Mesendoderm (in vitro differentiated cells): ENCODE data around the gene AKR7A2.
"Not testable (repeated sequence)": the region's sequence is repeated elsewhere in the genome, so short reads cannot be mapped to it uniquely, and the experiment has no call there.

Experiments
- DNase-seq: peaks from one replicate; pipeline ENCODE4 v3.0.0; 2013
- H2AK5ac ChIP-seq: 2 replicates; pipeline ENCODE4 v1.6.1; 2013; ENCODE audit warnings: low read length, inconsistent platforms
- H2BK120ac ChIP-seq: 2 replicates; pipeline ENCODE4 v1.6.1; 2013; ENCODE audit warnings: low read depth, mild to moderate bottlenecking, low read length, moderate library complexity, mixed read lengths
- H2BK15ac ChIP-seq: replicated peaks from 2 replicates; pipeline ENCODE4 v1.6.1; 2013; ENCODE audit warnings: low read depth, mild to moderate bottlenecking, moderate library complexity
- H2BK5ac ChIP-seq: 2 replicates; pipeline ENCODE4 v1.6.1; 2013; ENCODE audit warnings: low read length, inconsistent platforms
- H3K18ac ChIP-seq: 2 replicates; pipeline ENCODE4 v1.6.1; 2013; ENCODE audit warnings: mild to moderate bottlenecking, low read length, mixed read lengths
- H3K23ac ChIP-seq: one replicate; pipeline ENCODE4 v1.6.1; 2013; ENCODE audit warnings: low read length
- H3K27ac ChIP-seq: 2 replicates; pipeline ENCODE4 v1.5.1; 2013; ENCODE audit warnings: low read depth, mild to moderate bottlenecking, inconsistent platforms, low read length, moderate library complexity
- H3K27me3 ChIP-seq: 2 replicates; pipeline ENCODE4 v1.6.1; 2013; ENCODE audit warnings: low read length, control low read depth, mild to moderate bottlenecking, inconsistent platforms; ENCODE audit not compliant: insufficient read depth, poor library complexity
- H3K36me3 ChIP-seq: 2 replicates; pipeline ENCODE4 v1.6.1; 2013; ENCODE audit warnings: low read length, inconsistent platforms; ENCODE audit not compliant: control insufficient read depth, insufficient read depth
- H3K4ac ChIP-seq: one replicate; pipeline ENCODE4 v1.6.1; 2013; ENCODE audit warnings: low read depth, mild to moderate bottlenecking, low read length, moderate library complexity
- H3K4me1 ChIP-seq: 2 replicates; pipeline ENCODE4 v1.6.1; 2013; ENCODE audit warnings: low read depth, low read length, inconsistent platforms; ENCODE audit not compliant: control insufficient read depth
- H3K4me2 ChIP-seq: 2 replicates; pipeline ENCODE4 v1.6.1; 2013; ENCODE audit warnings: low read length
- H3K4me3 ChIP-seq: 2 replicates; pipeline ENCODE4 v1.5.1; 2013; ENCODE audit warnings: mild to moderate bottlenecking, low read length
- H3K56ac ChIP-seq: one replicate; pipeline ENCODE4 v1.6.1; 2013; ENCODE audit warnings: low read length
- H3K79me1 ChIP-seq: 2 replicates; pipeline ENCODE4 v1.6.1; 2013; ENCODE audit warnings: low read length, inconsistent platforms
- H3K79me2 ChIP-seq: 2 replicates; pipeline ENCODE4 v1.6.1; 2013; ENCODE audit warnings: mild to moderate bottlenecking, low read length; ENCODE audit not compliant: control insufficient read depth, insufficient read depth
- H3K9ac ChIP-seq: 2 replicates; pipeline ENCODE4 v1.6.1; 2013; ENCODE audit warnings: low read length, inconsistent platforms
- H4K5ac ChIP-seq: one replicate; pipeline ENCODE4 v1.6.1; 2013; ENCODE audit warnings: low read length
- H4K8ac ChIP-seq: one replicate; pipeline ENCODE4 v1.6.1; 2013; ENCODE audit warnings: low read depth, mild to moderate bottlenecking, control low read depth, low read length, moderate library complexity
- WGBS: extraction: QIAGEN DNeasy Blood & Tissue Kit; methylation state at CpG from one replicate; pipeline ENCODE4 v1.1.7; 2013; ENCODE audit warnings: low lambda C conversion rate, missing lambda C conversion rate; ENCODE audit not compliant: insufficient coverage; ENCODE audit errors: extremely low coverage; 5-methylcytosine and 5-hydroxymethylcytosine counted together

AKR7A2 gene

GRCh38 chr1:19260211-19261138, 51.5 kb downstream of the AKR7A2 start:
- H4K8ac ChIP-seq, result no peak overlapping the region
- H3K23ac ChIP-seq, result no peak overlapping the region
- WGBS, result no CpG with 5 or more reads among the region's 21 CpGs
- H2BK15ac ChIP-seq, result no peak overlapping the region
- H3K4ac ChIP-seq, result no peak overlapping the region
- no peak overlapping the region for H2AK5ac ChIP-seq
- peaks cover 5% of the 10 kb centered on the region for H3K79me2 ChIP-seq
- no peak overlapping the region for H3K4me3 ChIP-seq
- H3K18ac ChIP-seq, result no peak overlapping the region
- H3K27ac ChIP-seq, result no peak overlapping the region
- H3K4me1 ChIP-seq, result no peaks in the 10 kb centered on the region
- H3K36me3 ChIP-seq, result peaks cover 18% of the 10 kb centered on the region
- H2BK120ac ChIP-seq, result no peak overlapping the region
- H3K79me1 ChIP-seq, result peaks cover 7% of the 10 kb centered on the region
- no peak overlapping the region for H4K5ac ChIP-seq
- H3K27me3 ChIP-seq, result no peaks in the 10 kb centered on the region
- no peak overlapping the region for H3K4me2 ChIP-seq
- H2BK5ac ChIP-seq, result no peak overlapping the region
- DNase-seq, result no peak
- H3K9ac ChIP-seq, result no peak overlapping the region
- no peak overlapping the region for H3K56ac ChIP-seq

DNA sequence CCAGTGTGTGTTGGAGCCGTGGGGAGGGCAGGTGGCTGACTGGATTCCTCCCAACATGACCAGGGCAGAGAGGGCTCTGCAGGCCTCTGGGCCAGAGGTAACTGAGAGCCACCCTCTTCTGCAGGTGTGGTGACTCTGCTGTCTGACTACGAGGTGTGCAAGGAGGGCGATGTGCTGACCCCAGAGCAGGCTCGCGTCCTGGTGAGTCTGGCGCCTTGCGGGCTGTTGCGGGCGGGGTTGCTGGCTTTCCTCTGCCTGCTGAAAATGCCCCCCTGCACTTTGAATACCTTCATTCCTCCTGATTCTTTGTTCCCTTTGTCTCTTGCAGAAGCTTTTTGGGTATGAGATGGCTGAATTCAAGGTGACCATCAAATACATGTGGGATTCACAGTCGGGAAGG, 53.6 kb downstream of the AKR7A2 start:
- H3K4me1 ChIP-seq, result peaks cover 1% of the 10 kb centered on the region
- H3K56ac ChIP-seq, result no peak overlapping the region
- H2BK5ac ChIP-seq, result no peak overlapping the region
- no peak overlapping the region for H2BK15ac ChIP-seq
- no peak for DNase-seq
- no peak overlapping the region for H4K5ac ChIP-seq
- H3K36me3 ChIP-seq, result peaks cover 18% of the 10 kb centered on the region
- no CpG with 5 or more reads among the region's 10 CpGs for WGBS
- no peak overlapping the region for H3K18ac ChIP-seq
- peaks cover 25% of the 10 kb centered on the region for H3K79me2 ChIP-seq
- H3K79me1 ChIP-seq, result peaks cover 14% of the 10 kb centered on the region
- no peaks in the 10 kb centered on the region for H3K27me3 ChIP-seq
- H3K4me3 ChIP-seq, result no peak overlapping the region
- H2AK5ac ChIP-seq, result no peak overlapping the region
- H3K23ac ChIP-seq, result no peak overlapping the region
- H4K8ac ChIP-seq, result no peak overlapping the region
- no peak overlapping the region for H2BK120ac ChIP-seq
- H3K4me2 ChIP-seq, result no peak overlapping the region
- H3K27ac ChIP-seq, result no peak overlapping the region
- H3K9ac ChIP-seq, result no peak overlapping the region
- no peak overlapping the region for H3K4ac ChIP-seq

DNA sequence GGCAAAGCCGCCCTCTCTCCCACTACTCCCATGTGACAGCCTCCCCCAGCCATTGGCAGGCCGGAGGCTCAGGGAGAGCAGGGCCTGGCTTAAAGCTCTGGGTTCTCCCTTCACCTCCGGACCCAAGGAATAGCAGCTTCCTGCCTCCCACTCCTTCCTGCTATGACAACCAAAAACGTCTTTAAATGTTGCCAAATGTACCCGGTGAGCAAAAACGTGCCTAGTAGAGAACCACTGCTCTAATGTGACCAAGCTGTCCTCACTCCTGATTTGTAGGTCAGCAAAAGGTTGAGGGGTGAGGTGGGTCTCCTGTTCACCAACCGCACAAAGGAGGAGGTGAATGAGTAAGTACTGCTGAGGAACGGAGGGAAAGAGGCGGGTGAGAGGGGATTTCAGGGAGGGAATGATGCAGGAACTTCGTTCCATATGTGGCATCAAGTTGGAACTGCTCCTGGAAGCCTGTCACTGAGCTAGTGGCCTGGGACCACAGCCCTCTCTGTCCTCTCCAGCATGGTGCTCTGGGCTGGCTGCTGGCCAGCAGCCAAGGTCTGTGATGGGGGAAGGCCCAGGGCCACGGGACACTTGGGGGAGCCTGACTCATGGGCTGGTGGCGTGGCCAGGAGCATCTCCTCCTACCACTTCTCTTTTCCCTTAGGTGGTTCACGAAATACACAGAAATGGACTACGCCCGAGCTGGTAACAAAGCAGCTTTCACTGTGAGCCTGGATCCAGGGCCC, 54.6 kb downstream of the AKR7A2 start:
- Histone ChIP-seq H3K4me2 (no peak overlapping the region), H2BK15ac (no peak overlapping the region), H2BK120ac (no peak overlapping the region), H4K5ac (no peak overlapping the region), H3K9ac (no peak overlapping the region), H2AK5ac (no peak overlapping the region), H3K27me3 (no peaks in the 10 kb centered on the region), H2BK5ac (no peak overlapping the region), H4K8ac (no peak overlapping the region), H3K23ac (no peak overlapping the region), H3K79me1 (peaks cover 14% of the 10 kb centered on the region), H3K36me3 (peaks cover 18% of the 10 kb centered on the region), H3K4me3 (no peak overlapping the region), H3K79me2 (peaks cover 35% of the 10 kb centered on the region), H3K56ac (no peak overlapping the region), H3K4ac (no peak overlapping the region), H3K18ac (no peak overlapping the region), H3K27ac (no peak overlapping the region), H3K4me1 (peaks cover 4% of the 10 kb centered on the region)
- DNase-seq, result no peak
- no CpG with 5 or more reads among the region's 15 CpGs for WGBS

DNA sequence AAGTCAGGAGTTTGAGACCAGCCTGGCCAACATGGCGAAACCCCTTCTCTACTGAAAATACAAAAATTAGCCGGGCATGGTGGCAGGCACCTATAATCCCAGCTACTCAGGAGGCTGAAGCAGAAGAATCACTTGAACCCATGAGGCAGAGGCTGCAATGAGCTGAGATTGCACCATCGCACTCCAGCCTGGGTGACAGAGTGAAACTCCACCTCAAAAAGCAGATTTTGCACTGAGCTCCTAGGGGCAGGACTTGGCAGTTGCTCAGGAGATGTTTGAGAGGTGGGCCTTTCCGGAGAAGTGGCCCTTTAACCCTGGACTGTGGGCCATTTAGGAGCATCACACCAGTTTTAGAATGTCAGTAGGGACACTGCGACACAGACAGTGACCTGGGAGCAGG, 55.6 kb downstream of the AKR7A2 start:
- peaks cover 18% of the 10 kb centered on the region for H3K36me3 ChIP-seq
- not testable (repeated sequence) for H3K4me1 ChIP-seq, H2BK120ac ChIP-seq, H2BK5ac ChIP-seq, H3K4ac ChIP-seq, H3K9ac ChIP-seq, H3K18ac ChIP-seq, H2AK5ac ChIP-seq, H3K56ac ChIP-seq, H3K4me3 ChIP-seq, H2BK15ac ChIP-seq, H3K27me3 ChIP-seq, DNase-seq, H4K8ac ChIP-seq, H3K23ac ChIP-seq, H3K4me2 ChIP-seq, H4K5ac ChIP-seq, H3K27ac ChIP-seq
- H3K79me2 ChIP-seq, result peaks cover 42% of the 10 kb centered on the region
- peaks cover 17% of the 10 kb centered on the region for H3K79me1 ChIP-seq
- WGBS, result no CpG with 5 or more reads among the region's 5 CpGs

DNA sequence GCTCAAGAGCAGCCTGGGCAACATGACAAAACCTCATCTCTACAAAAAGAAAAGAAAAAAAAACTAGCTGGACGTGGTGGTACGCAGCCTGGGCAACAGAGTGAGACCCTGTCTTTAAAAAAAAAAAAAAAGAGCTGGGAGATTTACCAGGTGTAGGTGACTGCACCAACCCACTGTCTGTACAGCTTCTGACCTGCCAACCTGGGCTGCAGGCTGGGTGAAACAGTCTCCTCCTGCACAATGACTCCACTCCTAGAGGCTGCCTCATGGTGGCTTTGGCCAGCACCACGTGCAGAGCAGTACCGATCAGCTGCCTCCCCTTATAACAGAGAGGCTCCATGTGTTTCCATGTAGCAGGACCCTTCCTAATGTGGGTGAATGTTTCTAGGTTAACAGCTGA, 56.7 kb downstream of the AKR7A2 start:
- Histone ChIP-seq H2BK120ac (no peak overlapping the region), H3K23ac (no peak overlapping the region), H3K4me2 (no peak overlapping the region), H3K27ac (no peak overlapping the region), H2AK5ac (no peak overlapping the region), H2BK5ac (no peak overlapping the region), H3K4ac (no peak overlapping the region), H3K56ac (no peak overlapping the region), H3K79me2 (peaks cover 52% of the 10 kb centered on the region), H3K36me3 (peaks cover 14% of the 10 kb centered on the region), H3K4me3 (no peak overlapping the region), H3K4me1 (peaks cover 6% of the 10 kb centered on the region), H3K18ac (no peak overlapping the region), H4K8ac (no peak overlapping the region), H3K79me1 (peaks cover 22% of the 10 kb centered on the region), H4K5ac (no peak overlapping the region), H2BK15ac (no peak overlapping the region), H3K9ac (no peak overlapping the region), H3K27me3 (no peaks in the 10 kb centered on the region)
- WGBS, result no CpG with 5 or more reads among the region's 4 CpGs
- no peak for DNase-seq
